SU-DHL-6 (cell line): ENCODE data around the gene WWOX.

Experiments
- H2AFZ ChIP-seq: fragments of 200-600 bp; sonication (generic); 2 replicates; pipeline ENCODE4 v1.6.1; 2014; ENCODE audit warnings: low read depth, mild to moderate bottlenecking, moderate library complexity, mixed read lengths, antibody characterized with exemption, low read length; ENCODE audit not compliant: severe bottlenecking
- H3F3A ChIP-seq: fragments of 200-600 bp; shearing (Covaris generic); 2 replicates; pipeline ENCODE4 v1.6.0; 2016; ENCODE audit warnings: antibody characterized with exemption, mild to moderate bottlenecking; ENCODE audit not compliant: insufficient read depth
- H3K27ac ChIP-seq: fragments of 200-600 bp; sonication (generic); 2 replicates; pipeline ENCODE4 v1.5.1; 2016; ENCODE audit warnings: low read depth, mild to moderate bottlenecking, low read length, moderate library complexity, mixed read lengths
- H3K27me3 ChIP-seq: fragments of 200-600 bp; sonication (generic), shearing (Covaris generic); 2 replicates; pipeline ENCODE4 v1.6.0; 2014; ENCODE audit warnings: mild to moderate bottlenecking, low read length
- H3K36me3 ChIP-seq: fragments of 200-600 bp; sonication (generic); 2 replicates; pipeline ENCODE4 v1.6.1; 2014; ENCODE audit warnings: mild to moderate bottlenecking, low read length, mixed read lengths
- H3K4me2 ChIP-seq: fragments of 300-600, 200-600 bp; shearing (Covaris generic), sonication (generic); 2 replicates; pipeline ENCODE4 v1.6.0; 2014; ENCODE audit warnings: low read length, low read depth, mild to moderate bottlenecking; ENCODE audit not compliant: poor library complexity, severe bottlenecking
- H3K4me3 ChIP-seq: fragments of 200-600 bp; sonication (generic); 2 replicates; pipeline ENCODE4 v1.5.1; 2014; ENCODE audit warnings: antibody characterized with exemption, low read length, mild to moderate bottlenecking, mixed read lengths; ENCODE audit not compliant: insufficient read depth, poor library complexity, severe bottlenecking
- H3K79me2 ChIP-seq: fragments of 200-600 bp; sonication (generic); 2 replicates; pipeline ENCODE4 v1.6.1; 2014; ENCODE audit warnings: mild to moderate bottlenecking, low read length, moderate library complexity; ENCODE audit not compliant: insufficient read depth
- H3K9ac ChIP-seq: fragments of 200-600 bp; sonication (generic); 2 replicates; pipeline ENCODE4 v1.7.0; 2014; ENCODE audit warnings: mild to moderate bottlenecking, low read length
- H3K9me2 ChIP-seq: fragments of 200-600 bp; sonication (generic); replicated peaks from 2 replicates; pipeline ENCODE4 v1.6.1; 2014; ENCODE audit warnings: low read length; ENCODE audit not compliant: insufficient read depth
- H3K9me3 ChIP-seq: fragments of 200-600 bp; sonication (generic); 2 replicates; pipeline ENCODE4 v1.6.1; 2014; ENCODE audit warnings: low read length, mixed read lengths; ENCODE audit not compliant: insufficient read depth
- H4K20me1 ChIP-seq: fragments of 200-600 bp; sonication (generic); 2 replicates; pipeline ENCODE4 v1.6.1; 2014; ENCODE audit warnings: low read depth, mild to moderate bottlenecking, antibody characterized with exemption, low read length, moderate library complexity, mixed read lengths
- CTCF ChIP-seq: fragments of 200-600 bp; sonication (generic); IDR thresholded peaks from one replicate; pipeline ENCODE4 v1.5.1; 2017; ENCODE audit warnings: antibody characterized with exemption, mild to moderate bottlenecking, low read length, moderate library complexity; ENCODE audit not compliant: insufficient read depth, poor library complexity, severe bottlenecking
- EZH2phosphoT487 ChIP-seq: fragments of 200-600 bp; sonication (generic), shearing (Covaris generic); conservative IDR thresholded peaks from 2 replicates; pipeline ENCODE4 v1.6.1; 2018; ENCODE audit warnings: mild to moderate bottlenecking, antibody characterized with exemption, low read length, moderate library complexity, mixed read lengths

WWOX gene

GRCh38 chr16:78813661-78814311 is 714.3 kb downstream of the WWOX start:
- H3K4me3 ChIP-seq, result no peak overlapping the region
- H3K27me3 ChIP-seq, result no peaks in the 10 kb centered on the region
- H3K9me3 ChIP-seq, result no peaks in the 10 kb centered on the region

GRCh38 chr16:78815713-78816112 is 716.3 kb downstream of the WWOX start:
- Histone ChIP-seq H3F3A (no peaks in the 10 kb centered on the region), H3K36me3 (no peaks in the 10 kb centered on the region), H2AFZ (no peak overlapping the region), H4K20me1 (no peaks in the 10 kb centered on the region), H3K79me2 (no peaks in the 10 kb centered on the region), H3K9me2 (no peaks in the 10 kb centered on the region), H3K9ac (no peak overlapping the region), H3K4me2 (no peak overlapping the region), H3K9me3 (no peaks in the 10 kb centered on the region), H3K4me3 (no peak overlapping the region), H3K27me3 (no peaks in the 10 kb centered on the region), H3K27ac (no peak overlapping the region)
- no peak for TF ChIP-seq CTCF

More at GRCh38 chr16:78813661-78814311, 714.3 kb downstream of the WWOX start:
- Histone ChIP-seq H3K9me2 (no peaks in the 10 kb centered on the region), H2AFZ (no peak overlapping the region), H3K79me2 (no peaks in the 10 kb centered on the region), H3K27ac (no peak overlapping the region), H3F3A (no peaks in the 10 kb centered on the region), H3K4me2 (no peak overlapping the region), H4K20me1 (no peaks in the 10 kb centered on the region), H3K9ac (no peak overlapping the region), H3K36me3 (no peaks in the 10 kb centered on the region)
- TF ChIP-seq EZH2phosphoT487, result no peak
- TF ChIP-seq CTCF, result no peak

GRCh38 chr16:78816499-78817195 is 717.2 kb downstream of the WWOX start:
- Histone ChIP-seq H3K27ac (no peak overlapping the region), H4K20me1 (no peaks in the 10 kb centered on the region)

More at GRCh38 chr16:78816499-78817195, 717.2 kb downstream of the WWOX start:
- TF ChIP-seq CTCF (no peak), EZH2phosphoT487 (no peak)
- H3K4me3 ChIP-seq, result no peak overlapping the region
- no peaks in the 10 kb centered on the region for H3K27me3 ChIP-seq
- no peaks in the 10 kb centered on the region for H3K9me2 ChIP-seq
- H2AFZ ChIP-seq, result no peak overlapping the region
- no peaks in the 10 kb centered on the region for H3F3A ChIP-seq
- H3K9ac ChIP-seq, result no peak overlapping the region
- no peaks in the 10 kb centered on the region for H3K9me3 ChIP-seq
- no peaks in the 10 kb centered on the region for H3K36me3 ChIP-seq
- H3K4me2 ChIP-seq, result no peak overlapping the region
- H3K79me2 ChIP-seq, result no peaks in the 10 kb centered on the region
